ENCODE measurements around the gene OR5K1. TPM values are rescaled to one million over a fixed set of nuclear protein-coding genes. Genes with fewer than 3 reads are reported as not detected.

Gene OR5K1
- total RNA-seq, 1 experiment from 2014 or later, result not detected

DNA sequence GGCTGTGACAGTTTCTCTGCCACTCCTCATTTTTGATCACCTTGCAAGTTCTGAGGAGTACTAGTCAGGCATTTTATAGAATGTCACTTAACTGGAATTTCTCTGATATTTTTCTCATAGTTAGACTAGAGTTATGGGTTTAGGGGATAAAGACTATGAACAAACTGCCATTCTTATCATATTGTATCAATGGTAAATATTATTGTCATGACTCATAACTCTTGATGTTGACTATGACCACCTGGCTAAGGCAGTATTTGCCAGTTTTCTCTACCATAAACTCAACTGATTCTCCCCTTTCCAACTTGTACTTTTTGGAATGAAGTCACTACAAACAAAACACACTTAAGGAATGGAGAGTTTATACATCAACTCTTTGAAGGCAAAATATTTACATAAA, 22.7 kb upstream of the OR5K1 start:
- Mint-ChIP-seq H3K4me1 (ENCODE audit: insufficient read depth, unreplicated experiment) (peaks cover 6% of the 10 kb centered on the region), H3K27ac (ENCODE audit: low read depth, unreplicated experiment) (no peak overlapping the region), H3K27me3 (ENCODE audit: insufficient read depth, unreplicated experiment) (no peaks in the 10 kb centered on the region), H3K9me3 (ENCODE audit: unreplicated experiment) (no peaks in the 10 kb centered on the region), H3K4me3 (ENCODE audit: unreplicated experiment) (no peak overlapping the region), H3K36me3 (ENCODE audit: insufficient read depth, unreplicated experiment) (no peaks in the 10 kb centered on the region)
- intact Hi-C loops (cut with micrococcal nuclease), result no loop called here
- ChIA-PET CTCF (no interaction called here), POLR2A (no interaction called here)
- no TSS peak for BruUV-seq (replicated peaks)
- DNase-seq (ENCODE audit: unreplicated experiment), result no peak
- TF ChIP-seq, protein P1, sequence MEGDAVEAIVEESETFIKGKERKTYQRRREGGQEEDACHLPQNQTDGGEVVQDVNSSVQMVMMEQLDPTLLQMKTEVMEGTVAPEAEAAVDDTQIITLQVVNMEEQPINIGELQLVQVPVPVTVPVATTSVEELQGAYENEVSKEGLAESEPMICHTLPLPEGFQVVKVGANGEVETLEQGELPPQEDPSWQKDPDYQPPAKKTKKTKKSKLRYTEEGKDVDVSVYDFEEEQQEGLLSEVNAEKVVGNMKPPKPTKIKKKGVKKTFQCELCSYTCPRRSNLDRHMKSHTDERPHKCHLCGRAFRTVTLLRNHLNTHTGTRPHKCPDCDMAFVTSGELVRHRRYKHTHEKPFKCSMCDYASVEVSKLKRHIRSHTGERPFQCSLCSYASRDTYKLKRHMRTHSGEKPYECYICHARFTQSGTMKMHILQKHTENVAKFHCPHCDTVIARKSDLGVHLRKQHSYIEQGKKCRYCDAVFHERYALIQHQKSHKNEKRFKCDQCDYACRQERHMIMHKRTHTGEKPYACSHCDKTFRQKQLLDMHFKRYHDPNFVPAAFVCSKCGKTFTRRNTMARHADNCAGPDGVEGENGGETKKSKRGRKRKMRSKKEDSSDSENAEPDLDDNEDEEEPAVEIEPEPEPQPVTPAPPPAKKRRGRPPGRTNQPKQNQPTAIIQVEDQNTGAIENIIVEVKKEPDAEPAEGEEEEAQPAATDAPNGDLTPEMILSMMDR (IDR thresholded peaks at IDR 0.05; ENCODE audit: unreplicated experiment), result no peak

DNA sequence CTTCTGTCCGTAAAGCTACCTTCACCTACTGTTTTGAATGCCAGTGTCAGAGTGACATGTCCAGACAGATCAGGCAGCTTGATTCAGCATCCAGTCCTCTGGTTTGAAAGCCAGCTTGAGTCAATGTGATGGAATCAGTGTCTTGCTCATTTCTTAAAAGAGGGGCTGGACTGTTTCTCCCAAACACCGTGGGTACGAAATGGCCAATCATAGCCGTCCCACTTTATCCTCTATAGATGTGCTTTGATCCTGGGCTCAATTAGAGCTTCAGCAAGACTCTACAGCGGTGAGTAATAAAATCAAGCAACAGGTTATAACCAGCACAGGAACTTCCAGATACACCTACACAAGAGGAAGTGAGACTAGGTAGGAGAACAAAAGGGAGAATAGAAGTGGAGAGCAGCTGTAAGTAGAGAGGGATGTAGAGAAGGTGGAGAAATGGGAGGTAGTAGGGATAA, 17.0 kb upstream of the OR5K1 start:
- CTCF ChIA-PET, result interaction anchor here (0.7 to 1.5 kb wide), 3 partner anchors 37 to 117 kb away, joined by 3 to 7 read pairs (median 3); no protein-coding TSS in a partner anchor
- DNase-seq (ENCODE audit: unreplicated experiment), result peak; percentile 82
- peak overlapping the region; percentile 41 for H3K4me3 Mint-ChIP-seq (ENCODE audit: unreplicated experiment)

DNA sequence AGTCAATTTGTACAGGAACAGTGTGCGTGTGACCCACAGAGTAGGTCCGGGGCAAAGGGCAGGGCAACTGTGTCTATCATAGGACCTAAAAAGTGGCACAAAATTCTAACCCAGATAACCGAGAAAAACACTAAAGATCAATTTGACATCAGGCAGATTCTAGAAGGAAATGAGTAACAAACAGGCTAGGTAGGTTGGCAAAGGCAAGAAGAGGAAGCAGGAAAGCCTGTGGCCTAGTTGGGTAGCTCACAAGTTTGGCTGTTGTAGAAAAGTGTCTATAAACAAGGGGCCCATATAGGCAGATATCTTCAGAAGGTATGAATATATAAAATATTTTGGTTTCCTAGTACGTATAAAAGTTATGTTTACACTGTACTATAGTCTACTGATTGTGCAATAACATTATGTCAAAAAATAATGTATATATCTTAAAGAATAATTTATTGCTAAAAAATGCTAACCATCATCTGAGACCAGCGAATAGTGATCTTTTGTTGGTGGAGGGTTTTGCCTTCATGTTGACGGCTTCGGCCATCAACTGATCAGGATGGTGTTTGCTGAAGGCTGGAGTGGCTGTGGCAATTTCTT, 13.3 kb upstream of the OR5K1 start:
- intact Hi-C loops (cut with micrococcal nuclease), result no loop called here
- Mint-ChIP-seq H3K27me3 (ENCODE audit: insufficient read depth, unreplicated experiment) (no peaks in the 10 kb centered on the region), H3K9me3 (ENCODE audit: unreplicated experiment) (no peaks in the 10 kb centered on the region), H3K4me3 (ENCODE audit: unreplicated experiment) (no peak overlapping the region), H3K4me1 (ENCODE audit: insufficient read depth, unreplicated experiment) (peaks cover 19% of the 10 kb centered on the region), H3K36me3 (ENCODE audit: insufficient read depth, unreplicated experiment) (no peaks in the 10 kb centered on the region), H3K27ac (ENCODE audit: low read depth, unreplicated experiment) (no peak overlapping the region)
- DNase-seq (ENCODE audit: unreplicated experiment), result no peak
- BruUV-seq (replicated peaks), result no TSS peak
- POLR2A ChIA-PET, result no interaction called here
- CTCF ChIA-PET, result interaction anchor here (0.6 to 0.8 kb wide), 2 partner anchors 18 to 56 kb away, joined by 4 to 5 read pairs; no protein-coding TSS in a partner anchor
- TF ChIP-seq, protein P1 (IDR thresholded peaks at IDR 0.05; ENCODE audit: unreplicated experiment), result no peak

More for the DNA sequence above, 17.0 kb upstream of the OR5K1 start:
- no peaks in the 10 kb centered on the region for H3K27me3 Mint-ChIP-seq (ENCODE audit: insufficient read depth, unreplicated experiment)
- TF ChIP-seq, protein P1 (IDR thresholded peaks at IDR 0.05; ENCODE audit: unreplicated experiment), result no peak
- POLR2A ChIA-PET, result interaction anchor here (0.7 to 3.1 kb wide), 10 partner anchors 9 to 408 kb away, joined by 3 to 34 read pairs (median 5); partner anchors contain the start of genes CLDND1 and CPOX
- BruUV-seq (replicated peaks), result no TSS peak
- peaks cover 18% of the 10 kb centered on the region for H3K4me1 Mint-ChIP-seq (ENCODE audit: insufficient read depth, unreplicated experiment)
- H3K36me3 Mint-ChIP-seq (ENCODE audit: insufficient read depth, unreplicated experiment), result no peaks in the 10 kb centered on the region
- peak overlapping the region; percentile 72 for H3K27ac Mint-ChIP-seq (ENCODE audit: low read depth, unreplicated experiment)
- intact Hi-C loops (cut with micrococcal nuclease), result no loop called here
- H3K9me3 Mint-ChIP-seq (ENCODE audit: unreplicated experiment), result no peaks in the 10 kb centered on the region

DNA sequence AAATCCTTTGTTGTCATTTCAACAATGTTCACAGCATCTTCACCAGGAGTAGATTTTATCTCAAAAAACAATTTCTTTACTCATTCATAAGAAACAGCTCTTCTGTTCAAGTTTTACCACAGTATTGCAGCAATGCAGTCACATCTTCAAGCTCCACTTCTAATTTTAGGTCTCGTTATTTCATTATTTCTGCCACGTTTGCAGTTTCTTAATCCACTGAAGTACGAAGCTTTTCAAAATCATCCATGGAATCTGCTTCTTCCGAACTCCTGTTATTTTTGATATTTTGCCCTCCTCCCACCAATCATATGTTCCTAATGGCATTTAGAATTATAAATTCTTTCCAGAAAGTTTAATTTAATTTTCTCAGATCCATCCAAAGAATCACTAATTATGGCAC, 12.6 kb upstream of the OR5K1 start:
- H3K4me1 Mint-ChIP-seq (ENCODE audit: insufficient read depth, unreplicated experiment), result peaks cover 16% of the 10 kb centered on the region
- no peaks in the 10 kb centered on the region for H3K36me3 Mint-ChIP-seq (ENCODE audit: insufficient read depth, unreplicated experiment)
- CTCF ChIA-PET, result interaction anchor here (1.1 kb wide), 1 partner anchor 32 kb away, joined by 3 read pairs; no protein-coding TSS in a partner anchor
- H3K27ac Mint-ChIP-seq (ENCODE audit: low read depth, unreplicated experiment), result no peak overlapping the region
- no peaks in the 10 kb centered on the region for H3K27me3 Mint-ChIP-seq (ENCODE audit: insufficient read depth, unreplicated experiment)
- DNase-seq (ENCODE audit: unreplicated experiment), result no peak
- TF ChIP-seq, protein P1 (IDR thresholded peaks at IDR 0.05; ENCODE audit: unreplicated experiment), result no peak
- no peak overlapping the region for H3K4me3 Mint-ChIP-seq (ENCODE audit: unreplicated experiment)
- intact Hi-C loops (cut with micrococcal nuclease), result no loop called here
- POLR2A ChIA-PET, result no interaction called here
- BruUV-seq (replicated peaks), result no TSS peak
- H3K9me3 Mint-ChIP-seq (ENCODE audit: unreplicated experiment), result no peaks in the 10 kb centered on the region

Data from MCF 10A (cell line).